ENCODE results near the gene PIK3CA.
A peak's percentile ranks its signal among the peaks of the same experiment; 100 is the strongest.

The PIK3CA gene

GRCh38 chr3:179175358-179175757, 27.2 kb downstream of the PIK3CA start:
- FAIRE-seq: no peak
- no peak for DNase-seq (ENCODE audit: insufficient read length, low spot score)
- TF ChIP-seq PAX5 (IDR thresholded peaks at IDR 0.05; ENCODE audit: insufficient read depth, low read length, severe bottlenecking) (no peak), POLR2A (IDR thresholded peaks at IDR 0.05; ENCODE audit: low read depth, low read length) (no peak), SPI1 (IDR thresholded peaks at IDR 0.05; ENCODE audit: low read depth, low read length) (no peak)

GRCh38 chr3:179177611-179178010, 29.5 kb downstream of the PIK3CA start:
- FAIRE-seq: no peak
- TF ChIP-seq TAF1 (IDR thresholded peaks at IDR 0.05; ENCODE audit: low read depth, low read length) (no peak), POLR2A (IDR thresholded peaks at IDR 0.05; ENCODE audit: low read depth, low read length) (no peak), SPI1 (IDR thresholded peaks at IDR 0.05; ENCODE audit: low read depth, low read length) (no peak), POU2F2 (IDR thresholded peaks at IDR 0.05; ENCODE audit: low read depth, low read length) (no peak), PAX5 (IDR thresholded peaks at IDR 0.05; ENCODE audit: insufficient read depth, low read length, severe bottlenecking) (no peak), POLR2AphosphoS5 (IDR thresholded peaks at IDR 0.05; ENCODE audit: low read depth, low read length) (no peak)
- DNase-seq (ENCODE audit: insufficient read length, low spot score): no peak

GRCh38 chr3:179179256-179179655, 31.1 kb downstream of the PIK3CA start:
- no peak for FAIRE-seq
- DNase-seq (ENCODE audit: insufficient read length, low spot score): no peak
- no peak for TF ChIP-seq POU2F2 (IDR thresholded peaks at IDR 0.05; ENCODE audit: low read depth, low read length)
- no peak for TF ChIP-seq POLR2AphosphoS5 (IDR thresholded peaks at IDR 0.05; ENCODE audit: low read depth, low read length)
- TF ChIP-seq POLR2A (IDR thresholded peaks at IDR 0.05; ENCODE audit: low read depth, low read length): no peak
- no peak for TF ChIP-seq TAF1 (IDR thresholded peaks at IDR 0.05; ENCODE audit: low read depth, low read length)
- no peak for TF ChIP-seq SPI1 (IDR thresholded peaks at IDR 0.05; ENCODE audit: low read depth, low read length)

- TF ChIP-seq POLR2AphosphoS5 (IDR thresholded peaks at IDR 0.05; ENCODE audit: low read depth, low read length): no peak
- no peak for TF ChIP-seq SPI1 (IDR thresholded peaks at IDR 0.05; ENCODE audit: low read depth, low read length)
- no peak for TF ChIP-seq POLR2A (IDR thresholded peaks at IDR 0.05; ENCODE audit: low read depth, low read length)
- no peak for TF ChIP-seq POU2F2 (IDR thresholded peaks at IDR 0.05; ENCODE audit: low read depth, low read length)
- TF ChIP-seq PAX5 (IDR thresholded peaks at IDR 0.05; ENCODE audit: insufficient read depth, low read length, severe bottlenecking): no peak
- TF ChIP-seq TAF1 (IDR thresholded peaks at IDR 0.05; ENCODE audit: low read depth, low read length): no peak
- no peak for DNase-seq (ENCODE audit: insufficient read length, low spot score)
- FAIRE-seq: peak; percentile 75
These were observed 32.0 kb downstream of the PIK3CA start for GRCh38 chr3:179179979-179180759.

- TF ChIP-seq TAF1 (IDR thresholded peaks at IDR 0.05; ENCODE audit: low read depth, low read length) (no peak), POU2F2 (IDR thresholded peaks at IDR 0.05; ENCODE audit: low read depth, low read length) (no peak), SPI1 (IDR thresholded peaks at IDR 0.05; ENCODE audit: low read depth, low read length) (no peak), PAX5 (IDR thresholded peaks at IDR 0.05; ENCODE audit: insufficient read depth, low read length, severe bottlenecking) (no peak), POLR2AphosphoS5 (IDR thresholded peaks at IDR 0.05; ENCODE audit: low read depth, low read length) (no peak), POLR2A (IDR thresholded peaks at IDR 0.05; ENCODE audit: low read depth, low read length) (no peak)
- FAIRE-seq: peak; percentile 80
- DNase-seq (ENCODE audit: insufficient read length, low spot score): no peak
These were observed 32.9 kb downstream of the PIK3CA start for GRCh38 chr3:179181021-179181472.

- TF ChIP-seq PAX5 (IDR thresholded peaks at IDR 0.05; ENCODE audit: insufficient read depth, low read length, severe bottlenecking) (no peak), POLR2AphosphoS5 (IDR thresholded peaks at IDR 0.05; ENCODE audit: low read depth, low read length) (no peak), TAF1 (IDR thresholded peaks at IDR 0.05; ENCODE audit: low read depth, low read length) (no peak), POU2F2 (IDR thresholded peaks at IDR 0.05; ENCODE audit: low read depth, low read length) (no peak), SPI1 (IDR thresholded peaks at IDR 0.05; ENCODE audit: low read depth, low read length) (no peak), POLR2A (IDR thresholded peaks at IDR 0.05; ENCODE audit: low read depth, low read length) (no peak)
- FAIRE-seq (no peak), DNase-seq (ENCODE audit: insufficient read length, low spot score) (no peak)
These were observed 33.9 kb downstream of the PIK3CA start for GRCh38 chr3:179181993-179182551.

GRCh38 chr3:179182902-179183301, 34.7 kb downstream of the PIK3CA start:
- no peak for FAIRE-seq

GRCh38 chr3:179184826-179185225, 36.7 kb downstream of the PIK3CA start:
- DNase-seq (ENCODE audit: insufficient read length, low spot score) (no peak), FAIRE-seq (no peak)
- TF ChIP-seq PAX5 (IDR thresholded peaks at IDR 0.05; ENCODE audit: insufficient read depth, low read length, severe bottlenecking) (no peak), SPI1 (IDR thresholded peaks at IDR 0.05; ENCODE audit: low read depth, low read length) (no peak), POU2F2 (IDR thresholded peaks at IDR 0.05; ENCODE audit: low read depth, low read length) (no peak), POLR2AphosphoS5 (IDR thresholded peaks at IDR 0.05; ENCODE audit: low read depth, low read length) (no peak), TAF1 (IDR thresholded peaks at IDR 0.05; ENCODE audit: low read depth, low read length) (no peak), POLR2A (IDR thresholded peaks at IDR 0.05; ENCODE audit: low read depth, low read length) (no peak)

More at GRCh38 chr3:179182902-179183301, 34.7 kb downstream of the PIK3CA start:
- no peak for TF ChIP-seq TAF1 (IDR thresholded peaks at IDR 0.05; ENCODE audit: low read depth, low read length)
- DNase-seq (ENCODE audit: insufficient read length, low spot score): no peak

GRCh38 chr3:179186426-179186825, 38.3 kb downstream of the PIK3CA start:
- DNase-seq (ENCODE audit: insufficient read length, low spot score) (no peak), FAIRE-seq (no peak)
- no peak for TF ChIP-seq PAX5 (IDR thresholded peaks at IDR 0.05; ENCODE audit: insufficient read depth, low read length, severe bottlenecking)
- no peak for TF ChIP-seq POLR2A (IDR thresholded peaks at IDR 0.05; ENCODE audit: low read depth, low read length)

- DNase-seq (ENCODE audit: insufficient read length, low spot score) (no peak), FAIRE-seq (peak; percentile 20)
- no peak for TF ChIP-seq TAF1 (IDR thresholded peaks at IDR 0.05; ENCODE audit: low read depth, low read length)
- TF ChIP-seq PAX5 (IDR thresholded peaks at IDR 0.05; ENCODE audit: insufficient read depth, low read length, severe bottlenecking): no peak
- TF ChIP-seq SPI1 (IDR thresholded peaks at IDR 0.05; ENCODE audit: low read depth, low read length): no peak
- no peak for TF ChIP-seq POLR2AphosphoS5 (IDR thresholded peaks at IDR 0.05; ENCODE audit: low read depth, low read length)
- no peak for TF ChIP-seq POLR2A (IDR thresholded peaks at IDR 0.05; ENCODE audit: low read depth, low read length)
- no peak for TF ChIP-seq POU2F2 (IDR thresholded peaks at IDR 0.05; ENCODE audit: low read depth, low read length)
These were observed 41.6 kb downstream of the PIK3CA start for GRCh38 chr3:179189759-179190158.

Data from GM12891 (cell line).